Lower lobe of right lung (tissue), 2 donors: ENCODE data around the gene FAM174A. TPM values are rescaled to one million over a fixed set of nuclear protein-coding genes. Genes with fewer than 3 reads are reported as not detected.

Experiments used
- ATAC-seq, 2 donors: fragments of 200-7000 bp; cut with Tn5 transposase; one replicate each; pipeline ENCODE4 v1.9.1; 2020 to 2022; ENCODE audit warnings: mild to moderate bottlenecking in 2 of 2, moderate library complexity in 2 of 2
- DNase-seq: peaks from one replicate; pipeline ENCODE4 v3.0.0-alpha.2; 2020
- H3K27ac ChIP-seq: fragments of 200-600 bp; one replicate; pipeline ENCODE4 v1.8.0; 2022
- H3K27me3 ChIP-seq: fragments of 200-600 bp; one replicate; pipeline ENCODE4 v1.8.0; 2022; ENCODE audit warnings: low read depth
- H3K36me3 ChIP-seq: fragments of 200-600 bp; one replicate; pipeline ENCODE4 v1.8.0; 2022; ENCODE audit warnings: mild to moderate bottlenecking
- H3K4me1 ChIP-seq: fragments of 200-600 bp; one replicate; pipeline ENCODE4 v1.8.0; 2022
- H3K4me3 ChIP-seq: fragments of 200-600 bp; one replicate; pipeline ENCODE4 v1.8.0; 2022; ENCODE audit warnings: mild to moderate bottlenecking
- H3K9me3 ChIP-seq: fragments of 200-600 bp; one replicate; pipeline ENCODE4 v1.8.0; 2022
- CTCF ChIP-seq: fragments of 200-600 bp; IDR thresholded peaks from one replicate; pipeline ENCODE4 v1.8.0; 2022; ENCODE audit warnings: antibody characterized with exemption, mild to moderate bottlenecking
- intact Hi-C: fragments of 100-400 bp; cut with DNase I; formaldehyde crosslinking; loops from one replicate; pipeline ENCODE4 v1.11.0; 2022
- total RNA-seq: library from RNA; stranded (reverse); fragmentation: NEBNext Ultra II Directional; extraction: Animal tissue kit (Norgen Biotek cat#: 25700); gene quantifications from one replicate; pipeline ENCODE4 v1.2.1, GENCODE V29; 2021
- donor health status: DM: no; HTN: yes; CAD: no; lungs with severe emphysema.

The FAM174A gene
- total RNA-seq, 1 donor from 2014 or later, result 20.5 TPM

- intact Hi-C loops, result no loop called here
- Histone ChIP-seq H3K27me3 (no peaks in the 10 kb centered on the region), H3K9me3 (peaks cover 6% of the 10 kb centered on the region), H3K4me1 (no peaks in the 10 kb centered on the region), H3K27ac (no peak overlapping the region), H3K36me3 (no peaks in the 10 kb centered on the region), H3K4me3 (no peak overlapping the region)
- DNase-seq (no peak), ATAC-seq (no peak)
- no peak for TF ChIP-seq CTCF
Observed at GRCh38 chr5:100516285-100516684, 18.9 kb upstream of the FAM174A start.

GRCh38 chr5:100517301-100517974 is 17.7 kb upstream of the FAM174A start:
- ATAC-seq (peak; percentile 85 to 98), DNase-seq (peak; percentile 84)

GRCh38 chr5:100518377-100518776 is 16.8 kb upstream of the FAM174A start:
- no peak for TF ChIP-seq CTCF
- DNase-seq, result no peak
- no peak for ATAC-seq
- Histone ChIP-seq H3K27ac (no peak overlapping the region), H3K9me3 (peaks cover 6% of the 10 kb centered on the region), H3K36me3 (no peaks in the 10 kb centered on the region), H3K4me1 (no peaks in the 10 kb centered on the region), H3K4me3 (no peak overlapping the region), H3K27me3 (no peaks in the 10 kb centered on the region)
- intact Hi-C loops, result no loop called here

More at GRCh38 chr5:100517301-100517974, 17.7 kb upstream of the FAM174A start:
- intact Hi-C loops, result no loop called here
- Histone ChIP-seq H3K36me3 (no peaks in the 10 kb centered on the region), H3K27me3 (no peaks in the 10 kb centered on the region), H3K9me3 (peaks cover 6% of the 10 kb centered on the region), H3K27ac (no peak overlapping the region), H3K4me3 (no peak overlapping the region), H3K4me1 (no peaks in the 10 kb centered on the region)
- no peak for TF ChIP-seq CTCF

- H3K36me3 ChIP-seq, result no peaks in the 10 kb centered on the region
- intact Hi-C loops, result no loop called here
- peaks cover 6% of the 10 kb centered on the region for H3K9me3 ChIP-seq
- no peaks in the 10 kb centered on the region for H3K4me1 ChIP-seq
- no peak overlapping the region for H3K27ac ChIP-seq
- no peak for TF ChIP-seq CTCF
- no peaks in the 10 kb centered on the region for H3K27me3 ChIP-seq
- no peak for ATAC-seq
- DNase-seq, result no peak
- H3K4me3 ChIP-seq, result no peak overlapping the region
Observed at GRCh38 chr5:100519075-100519474, 16.1 kb upstream of the FAM174A start.

GRCh38 chr5:100520348-100520747 is 14.8 kb upstream of the FAM174A start:
- no peak for TF ChIP-seq CTCF
- Histone ChIP-seq H3K9me3 (peaks cover 6% of the 10 kb centered on the region), H3K4me1 (no peaks in the 10 kb centered on the region)

More at GRCh38 chr5:100520348-100520747, 14.8 kb upstream of the FAM174A start:
- intact Hi-C loops, result no loop called here
- no peak for ATAC-seq
- Histone ChIP-seq H3K27me3 (no peaks in the 10 kb centered on the region), H3K4me3 (no peak overlapping the region), H3K36me3 (no peaks in the 10 kb centered on the region), H3K27ac (no peak overlapping the region)
- no peak for DNase-seq
